Measurements from ENCODE around the gene AP5B1. TPM values are rescaled to one million over a fixed set of nuclear protein-coding genes. Genes with fewer than 3 reads are reported as not detected.

Gene AP5B1, protein sequence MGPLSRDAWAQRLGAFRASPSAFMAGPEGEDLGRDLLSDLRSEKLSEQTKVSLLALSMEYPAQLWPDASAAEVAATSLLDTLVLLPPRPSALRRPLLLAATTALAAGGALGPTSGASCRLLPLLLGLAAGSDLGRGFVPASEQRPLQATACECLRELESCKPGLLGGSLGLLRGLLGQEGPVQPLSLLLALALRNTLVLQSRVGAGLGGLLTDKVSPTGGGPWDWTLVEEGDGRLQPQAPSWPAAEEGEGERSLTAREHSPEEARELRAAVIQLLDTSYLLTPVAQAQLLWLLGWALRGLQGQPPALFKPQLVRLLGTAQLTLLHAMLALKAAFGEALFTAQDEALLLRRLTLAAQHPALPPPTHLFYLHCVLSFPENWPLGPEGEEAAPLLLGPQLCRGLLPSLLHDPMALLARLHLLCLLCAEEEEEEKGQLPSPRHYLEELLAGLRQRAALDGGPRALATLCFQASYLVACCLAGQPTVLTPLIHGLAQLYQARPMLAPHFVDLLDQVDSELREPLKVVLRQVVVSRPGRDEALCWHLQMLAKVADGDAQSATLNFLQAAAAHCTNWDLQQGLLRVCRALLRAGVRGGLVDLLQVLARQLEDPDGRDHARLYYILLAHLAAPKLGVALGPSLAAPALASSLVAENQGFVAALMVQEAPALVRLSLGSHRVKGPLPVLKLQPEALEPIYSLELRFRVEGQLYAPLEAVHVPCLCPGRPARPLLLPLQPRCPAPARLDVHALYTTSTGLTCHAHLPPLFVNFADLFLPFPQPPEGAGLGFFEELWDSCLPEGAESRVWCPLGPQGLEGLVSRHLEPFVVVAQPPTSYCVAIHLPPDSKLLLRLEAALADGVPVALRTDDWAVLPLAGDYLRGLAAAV
- total RNA-seq: 12.9 and 14.3 TPM in 2 replicates

DNA sequence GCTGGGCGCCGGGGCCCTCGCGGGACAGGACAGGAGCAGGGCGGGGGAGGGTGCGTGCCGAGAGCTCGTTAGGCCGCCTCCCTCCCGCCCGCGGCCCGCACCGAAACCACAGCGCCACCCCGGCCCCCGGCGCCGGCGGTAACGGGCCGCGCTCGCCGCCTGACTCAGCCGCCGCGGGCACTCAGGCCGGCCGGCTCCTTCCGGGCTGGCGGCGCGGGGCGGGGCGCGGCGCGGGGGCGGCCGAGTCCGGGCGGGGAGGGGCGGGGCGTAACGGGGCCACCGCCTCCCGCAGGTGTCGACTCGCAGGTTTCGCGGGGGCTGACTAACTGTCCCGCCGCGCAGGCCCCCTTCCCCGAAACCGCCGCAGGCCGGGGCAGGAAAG lies at the start of gene AP5B1:
Gene AP5B1 (minus strand): TSS at position 207 of the 382 bp plus-strand sequence. CDS start 385 bp downstream, outside the sequence.

DNA sequence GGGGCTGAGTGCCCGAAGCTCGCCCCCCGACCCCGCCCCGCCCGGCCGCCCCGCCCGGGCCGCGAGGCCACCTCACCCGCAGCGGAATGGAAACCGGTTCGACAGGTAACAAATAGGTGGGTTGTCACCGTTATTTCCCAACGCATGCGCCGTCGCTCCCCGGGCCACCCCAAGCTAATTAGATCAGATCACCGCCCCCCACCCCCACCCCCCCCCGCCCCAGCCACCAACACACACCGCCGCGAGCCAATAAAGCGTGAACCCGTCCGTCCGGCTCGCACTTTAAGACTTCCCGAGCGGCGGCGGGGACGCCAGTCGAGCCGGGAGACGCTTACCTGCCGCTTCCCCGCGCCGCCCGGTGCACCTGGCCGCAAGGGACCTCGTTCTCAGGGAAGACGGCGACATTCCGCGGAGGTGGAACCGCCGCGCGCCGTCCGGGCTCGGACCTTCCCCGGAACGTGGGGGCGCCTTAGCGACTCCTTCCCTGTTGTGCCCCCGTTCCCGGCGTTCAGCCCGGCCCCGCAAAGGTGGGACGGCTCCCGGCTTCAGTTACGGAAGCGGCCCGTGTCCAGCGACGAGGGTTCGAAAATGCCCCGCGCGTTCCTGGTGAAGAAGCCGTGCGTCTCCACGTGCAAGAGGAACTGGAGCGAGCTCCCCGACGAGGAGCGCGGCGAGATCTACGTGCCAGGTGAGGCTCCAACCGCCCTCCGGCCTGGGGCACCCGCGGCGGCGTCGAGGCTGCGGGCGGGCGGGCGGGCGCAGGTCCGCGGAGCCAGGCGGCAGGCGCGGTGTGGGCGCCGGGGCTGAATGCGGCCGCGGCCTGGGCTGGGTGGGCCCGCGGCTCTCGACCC lies 6.2 kb upstream of the AP5B1 start, which contains the start of gene OVOL1:
Gene OVOL1 (plus strand): TSS at position 278 of the 851 bp plus-strand sequence. CDS start 311 bp downstream, at position 589.

Other genes with a start within 250 kb of the AP5B1 start
- 24.6 and 49.3 TPM in 2 replicates for gene LTBP3, start 222.6 kb downstream of the AP5B1 start, total RNA-seq
- 45.9 and 46.7 TPM in 2 replicates for gene ZNRD2, start 210.5 kb downstream of the AP5B1 start, total RNA-seq
- gene FAM89B, start 208.4 kb downstream of the AP5B1 start, total RNA-seq: 21.7 TPM in 2 replicates
- 34.2 and 59.0 TPM in 2 replicates for gene EHBP1L1, start 204.9 kb downstream of the AP5B1 start, total RNA-seq
- 0.37 TPM in 1 of 2 replicates, not detected in the other for gene KCNK7, start 185.2 kb downstream of the AP5B1 start, total RNA-seq
- gene MAP3K11, start 166.8 kb downstream of the AP5B1 start, total RNA-seq: 18.4 and 28.7 TPM in 2 replicates
- 25.4 and 33.4 TPM in 2 replicates for gene PCNX3, start 165.2 kb downstream of the AP5B1 start, total RNA-seq
- 23.5 and 38.3 TPM in 2 replicates for gene SIPA1, start 142.9 kb downstream of the AP5B1 start, total RNA-seq
- gene RELA, start 118.1 kb downstream of the AP5B1 start, total RNA-seq: 22.8 and 31.9 TPM in 2 replicates
- gene KAT5, start 68.7 kb downstream of the AP5B1 start, total RNA-seq: 42.6 and 44.5 TPM in 2 replicates
- gene RNASEH2C, start 60.2 kb downstream of the AP5B1 start, total RNA-seq: 33.0 and 38.6 TPM in 2 replicates
- gene OVOL1, start 6.1 kb upstream of the AP5B1 start, total RNA-seq: not detected in 2 replicates
- gene SNX32, start 53.0 kb upstream of the AP5B1 start, total RNA-seq: 1.2 and 2.9 TPM in 2 replicates
- 768 and 957 TPM in 2 replicates for gene CFL1, start 77.2 kb upstream of the AP5B1 start, total RNA-seq
- gene MUS81, start 79.5 kb upstream of the AP5B1 start, total RNA-seq: 38.2 and 65.9 TPM in 2 replicates
- gene EFEMP2, start 91.8 kb upstream of the AP5B1 start, total RNA-seq: 38.3 and 39.7 TPM in 2 replicates
- gene CTSW, start 98.9 kb upstream of the AP5B1 start, total RNA-seq: under 0.01 TPM in 1 of 2 replicates, not detected in the other
- gene FIBP, start 107.5 kb upstream of the AP5B1 start, total RNA-seq: 241 and 303 TPM in 2 replicates
- 53.4 and 63.9 TPM in 2 replicates for gene CCDC85B, start 109.7 kb upstream of the AP5B1 start, total RNA-seq
- 42.3 and 103 TPM in 2 replicates for gene FOSL1, start 119.4 kb upstream of the AP5B1 start, total RNA-seq
- 35.6 and 38.1 TPM in 2 replicates for gene C11orf68, start 138.1 kb upstream of the AP5B1 start, total RNA-seq
- 370 and 389 TPM in 2 replicates for gene DRAP1, start 138.4 kb upstream of the AP5B1 start, total RNA-seq
- not detected in 2 replicates for gene TSGA10IP, start 164.5 kb upstream of the AP5B1 start, total RNA-seq
- 34.2 and 34.8 TPM in 2 replicates for gene SART1, start 180.8 kb upstream of the AP5B1 start, total RNA-seq
- 28.7 and 37.3 TPM in 2 replicates for gene EIF1AD, start 221.2 kb upstream of the AP5B1 start, total RNA-seq
- gene BANF1, start 221.5 kb upstream of the AP5B1 start, total RNA-seq: 22.9 and 27.9 TPM in 2 replicates
- 0.20 TPM in 1 of 2 replicates, not detected in the other for gene CST6, start 231.0 kb upstream of the AP5B1 start, total RNA-seq
- gene CATSPER1, start 245.5 kb upstream of the AP5B1 start, total RNA-seq: 0.78 TPM in 1 of 2 replicates, not detected in the other

All from subcutaneous preadipocyte (primary cell).